GM10266 (cell line): Measurements from ENCODE around the gene SLC25A25.
"Not testable (repeated sequence)": the region's sequence is repeated elsewhere in the genome, so short reads cannot be mapped to it uniquely, and the experiment has no call there.

Experiments
- DNase-seq: peaks from one replicate; pipeline ENCODE4 v3.0.0; 2012; ENCODE audit errors: extremely low spot score
- CTCF ChIP-seq: IDR thresholded peaks from 2 replicates; pipeline ENCODE4 v1.5.1; 2012; ENCODE audit warnings: mild to moderate bottlenecking, low read depth; ENCODE audit not compliant: control insufficient read depth, insufficient read depth; ENCODE audit errors: missing control alignments

SLC25A25 gene

GRCh38 chr9:128043467-128043868 is 24.6 kb upstream of the SLC25A25 start:
- DNase-seq: no peak
- no peak for TF ChIP-seq CTCF

DNA sequence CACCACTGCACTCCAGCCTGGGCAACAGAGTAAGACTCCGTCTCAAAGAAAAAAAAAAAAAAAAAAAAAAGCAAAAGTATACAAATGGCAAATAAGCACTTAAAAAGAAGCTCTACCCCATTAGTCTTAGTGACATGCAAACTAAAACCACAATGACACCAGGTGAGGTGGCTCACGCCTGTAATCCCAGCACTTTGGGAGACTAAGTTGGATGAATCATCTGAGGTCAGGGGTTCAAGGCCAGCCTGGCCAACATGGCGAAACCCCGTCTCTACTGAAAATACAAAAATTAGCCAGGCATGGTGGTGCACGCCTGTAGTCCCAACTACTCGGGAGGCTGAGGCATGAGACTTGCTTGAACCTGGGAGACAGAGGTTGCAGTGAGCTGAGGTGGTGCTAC is 22.6 kb upstream of the SLC25A25 start:
- not testable (repeated sequence) for DNase-seq

DNA sequence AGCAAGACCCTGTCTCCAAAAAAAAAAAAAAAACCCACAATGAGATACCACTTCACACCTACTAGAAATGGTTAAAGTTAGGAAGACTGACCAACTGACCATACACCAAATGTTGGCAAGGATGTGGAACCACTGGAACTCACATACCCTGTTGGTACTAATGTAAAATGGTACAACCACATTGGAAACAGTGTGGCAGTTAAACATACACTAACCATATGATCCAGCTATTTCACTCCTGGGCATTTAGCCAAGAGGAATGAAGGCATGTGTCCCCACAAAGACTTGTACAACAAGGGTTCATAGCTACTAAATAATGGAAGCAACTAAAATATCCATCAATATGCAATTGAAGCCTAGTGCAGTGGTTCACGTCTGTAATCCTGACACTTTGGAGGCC is 22.2 kb upstream of the SLC25A25 start:
- TF ChIP-seq CTCF: no peak
- DNase-seq: no peak

DNA sequence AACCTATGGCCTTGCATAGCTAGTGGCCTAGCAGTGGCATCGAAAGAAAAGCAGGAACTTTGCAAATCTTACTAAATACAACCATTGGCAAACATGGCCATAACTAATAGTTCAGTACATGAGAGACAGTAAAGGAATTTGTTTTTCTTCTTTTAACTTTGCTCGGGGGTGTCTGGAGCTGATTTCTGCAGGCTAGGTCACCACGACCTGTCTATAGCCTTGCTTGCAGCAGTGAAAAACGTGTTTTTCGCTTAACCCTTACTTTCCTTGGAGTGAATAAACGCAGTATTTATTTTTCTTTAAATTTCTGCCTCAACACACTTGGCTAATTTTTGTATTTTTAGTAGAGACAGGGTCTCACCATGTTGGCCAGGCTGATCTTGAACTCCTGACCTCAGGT is 20.8 kb upstream of the SLC25A25 start:
- no peak for DNase-seq
- no peak for TF ChIP-seq CTCF

DNA sequence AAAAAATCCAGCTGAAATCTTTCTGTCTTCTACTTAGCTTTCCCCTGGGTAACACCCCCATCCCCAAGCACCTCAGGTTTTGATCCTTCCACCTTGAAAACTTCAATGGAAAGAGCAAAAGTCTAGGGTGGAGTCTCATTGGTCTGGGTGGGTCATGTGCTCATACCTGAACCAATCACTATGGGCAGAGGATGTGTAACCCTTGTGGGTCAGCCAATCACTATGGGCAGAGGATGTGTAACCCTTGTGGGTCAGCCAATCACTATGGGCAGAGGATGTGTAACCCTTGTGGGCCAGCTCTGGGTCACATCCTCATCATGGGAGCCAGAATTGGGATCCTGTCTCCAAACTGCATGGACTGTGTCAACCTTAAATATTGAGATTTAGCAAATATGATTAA is 19.4 kb upstream of the SLC25A25 start:
- no peak for DNase-seq
- TF ChIP-seq CTCF: no peak

DNA sequence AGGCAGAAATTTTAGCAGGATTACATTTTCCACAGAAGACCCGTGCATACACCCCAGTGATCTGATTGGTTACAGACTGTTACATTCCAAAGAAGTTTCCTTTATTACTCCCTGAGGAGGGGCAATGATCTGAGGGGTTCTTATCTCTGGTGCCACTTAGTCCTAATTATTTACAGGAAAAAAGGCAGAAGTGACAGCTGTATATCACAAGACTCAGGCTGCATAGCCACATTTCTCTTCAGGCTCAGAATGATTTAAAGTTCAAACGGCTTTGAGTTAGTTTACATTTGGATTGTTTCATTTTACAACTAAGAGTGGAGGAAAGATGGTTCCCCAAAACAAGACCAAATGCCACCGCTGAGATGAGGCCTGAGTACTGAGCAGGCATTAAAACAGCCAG is 18.2 kb upstream of the SLC25A25 start:
- no peak for TF ChIP-seq CTCF
- no peak for DNase-seq

GRCh38 chr9:128051932-128052709 is 15.9 kb upstream of the SLC25A25 start:
- TF ChIP-seq CTCF: no peak

DNA sequence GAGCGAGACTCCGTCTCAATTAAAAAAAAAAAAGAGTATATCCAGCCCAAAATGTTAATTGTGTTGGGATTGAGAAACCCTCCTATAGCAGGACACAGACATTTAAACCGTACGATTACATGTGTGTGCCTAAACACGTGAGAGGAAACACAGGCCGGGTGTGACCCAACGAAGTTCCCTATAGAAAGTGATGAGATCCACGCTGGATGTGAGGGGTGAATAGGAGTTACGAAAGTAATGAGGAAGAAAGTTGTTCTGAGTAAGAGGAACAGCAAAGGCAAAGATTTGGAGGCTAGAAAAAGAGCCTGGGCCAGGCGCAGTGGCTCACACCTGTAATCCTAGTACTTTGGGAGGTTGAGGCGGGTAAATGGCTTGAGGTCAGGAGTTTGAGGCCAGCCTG is 14.5 kb upstream of the SLC25A25 start:
- no peak for TF ChIP-seq CTCF
- DNase-seq: no peak

More at GRCh38 chr9:128051932-128052709, 15.9 kb upstream of the SLC25A25 start:
- DNase-seq: no peak
